HG03378 (cell line): ENCODE measurements around the gene TGFBR1.
A peak's percentile ranks its signal among the peaks of the same experiment; 100 is the strongest.

ENCODE experiments used
- ATAC-seq: cut with Tn5 transposase; IDR thresholded peaks from one replicate; pipeline ENCODE4 v1.9.1; 2021; ENCODE audit warnings: mild to moderate bottlenecking, moderate library complexity; ENCODE audit not compliant: unreplicated experiment

The TGFBR1 gene

GRCh38 chr9:99105152-99106043, 485 bp downstream of the TGFBR1 start:
- ATAC-seq, result peak; percentile 46

GRCh38 chr9:99106044-99106375, 1.1 kb downstream of the TGFBR1 start:
- no peak for ATAC-seq

- ATAC-seq, result no peak
Observed at GRCh38 chr9:99107421-99107820, 2.5 kb downstream of the TGFBR1 start.

GRCh38 chr9:99108131-99108530, 3.2 kb downstream of the TGFBR1 start:
- no peak for ATAC-seq

- no peak for ATAC-seq
Observed at GRCh38 chr9:99109522-99109921, 4.6 kb downstream of the TGFBR1 start.

GRCh38 chr9:99112750-99113413, 8.0 kb downstream of the TGFBR1 start:
- no peak for ATAC-seq

- no peak for ATAC-seq
Observed at GRCh38 chr9:99113414-99114048, 8.6 kb downstream of the TGFBR1 start.

GRCh38 chr9:99114049-99114440, 9.1 kb downstream of the TGFBR1 start:
- no peak for ATAC-seq

GRCh38 chr9:99114846-99115500, 10.1 kb downstream of the TGFBR1 start:
- ATAC-seq, result no peak

GRCh38 chr9:99116003-99116411, 11.1 kb downstream of the TGFBR1 start:
- no peak for ATAC-seq

GRCh38 chr9:99118782-99119466, 14.0 kb downstream of the TGFBR1 start:
- ATAC-seq, result peak; percentile 94

- ATAC-seq, result no peak
Observed at GRCh38 chr9:99119976-99120655, 15.2 kb downstream of the TGFBR1 start.

GRCh38 chr9:99121604-99122003, 16.7 kb downstream of the TGFBR1 start:
- no peak for ATAC-seq

- no peak for ATAC-seq
Observed at GRCh38 chr9:99124534-99125255, 19.8 kb downstream of the TGFBR1 start.

- no peak for ATAC-seq
Observed at GRCh38 chr9:99125446-99125845, 20.5 kb downstream of the TGFBR1 start.

- ATAC-seq, result no peak
Observed at GRCh38 chr9:99126312-99126711, 21.4 kb downstream of the TGFBR1 start.

- peak; percentile 31 for ATAC-seq
Observed at GRCh38 chr9:99127356-99128132, 22.6 kb downstream of the TGFBR1 start.

GRCh38 chr9:99128133-99128406, 23.2 kb downstream of the TGFBR1 start:
- ATAC-seq, result peak; percentile 37

- no peak for ATAC-seq
Observed at GRCh38 chr9:99129091-99129490, 24.2 kb downstream of the TGFBR1 start.
